Panc1 (cell line): ENCODE results near the gene CSMD2. TPM values are rescaled to one million over a fixed set of nuclear protein-coding genes. Genes with fewer than 3 reads are reported as not detected.

ENCODE experiments used
- ATAC-seq: fragments of 200-7000 bp; cut with Tn5 transposase; 2 replicates; pipeline ENCODE4 v1.9.1; 2020; ENCODE audit warnings: mild to moderate bottlenecking, moderate library complexity
- BruUV-seq: library from RNA; stranded (reverse); fragments of 400-500 nt; replicated peaks from 2 replicates; lab custom pipeline; 2021; lab: Mats Ljungman, UMichigan
- CTCF ChIA-PET: fragments of 300-600 bp; sonication (Branson Sonifier 250); formaldehyde crosslinking; loops from one replicate; lab custom pipeline; 2022; ENCODE audit warnings: antibody characterized with exemption; lab: Charles Lee
- POLR2A ChIA-PET: fragments of 300-600 bp; sonication (Branson Sonifier 250); formaldehyde crosslinking; loops from one replicate; lab custom pipeline; 2022; ENCODE audit warnings: antibody characterized with exemption; lab: Charles Lee
- DNase-seq: peaks from one replicate; pipeline ENCODE4 v3.0.0-alpha.2; 2010; ENCODE audit warnings: low read depth, low spot score
- H3K27ac ChIP-seq: 2 replicates; pipeline ENCODE4 v1.5.1; 2011; ENCODE audit warnings: mild to moderate bottlenecking, low read length, inconsistent platforms
- H3K27me3 ChIP-seq: fragments of 200-500 bp; sonication (Bioruptor generic); 2 replicates; pipeline ENCODE4 v1.6.0; 2014; ENCODE audit warnings: low read length, inconsistent platforms; ENCODE audit not compliant: control insufficient read depth, insufficient read depth
- H3K36me3 ChIP-seq: fragments of 200-500 bp; sonication (Bioruptor generic); 2 replicates; pipeline ENCODE4 v1.5.1; 2014; ENCODE audit warnings: inconsistent platforms, mild to moderate bottlenecking, low read length, moderate library complexity; ENCODE audit not compliant: control insufficient read depth, insufficient read depth
- H3K4me1 ChIP-seq: 2 replicates; pipeline ENCODE4 v1.5.1; 2011; ENCODE audit warnings: inconsistent platforms, mild to moderate bottlenecking, low read length, moderate library complexity; ENCODE audit not compliant: control insufficient read depth, insufficient read depth
- H3K4me3 ChIP-seq, 2 experiments: 2 replicates each; pipeline ENCODE4 v1.5.1; 2011 to 2012; ENCODE audit warnings: low read depth in 2 of 2, low read length in 2 of 2, mild to moderate bottlenecking in 2 of 2, inconsistent platforms in 1 of 2, moderate library complexity in 1 of 2
- H3K9me3 ChIP-seq: fragments of 200-500 bp; sonication (Bioruptor generic); 2 replicates; pipeline ENCODE4 v1.5.1; 2014; ENCODE audit warnings: low read depth, mild to moderate bottlenecking, inconsistent platforms, low read length, moderate library complexity; ENCODE audit not compliant: control insufficient read depth, insufficient read depth
- CTCF ChIP-seq: fragments of 450-650 bp; IDR thresholded peaks from 2 replicates; pipeline ENCODE4 v1.5.1; 2017; ENCODE audit warnings: mild to moderate bottlenecking
- POLR2AphosphoS5 ChIP-seq: IDR thresholded peaks from 2 replicates; pipeline ENCODE4 v1.6.1; 2012; ENCODE audit warnings: mild to moderate bottlenecking, low read depth, low read length, moderate library complexity
- REST ChIP-seq, 2 experiments: IDR thresholded peaks; 2 replicates each; pipeline ENCODE4 v1.6.1; 2011 to 2012; ENCODE audit warnings: low read depth in 2 of 2, control low read depth in 1 of 2, low read length in 1 of 2, mild to moderate bottlenecking in 1 of 2, moderate library complexity in 1 of 2; ENCODE audit not compliant: insufficient read depth in 1 of 2
- SIN3A ChIP-seq: IDR thresholded peaks from 2 replicates; pipeline ENCODE4 v1.6.1; 2012; ENCODE audit warnings: low read depth, mild to moderate bottlenecking, low read length, moderate library complexity, borderline replicate concordance; ENCODE audit not compliant: insufficient read depth
- TCF7L2 ChIP-seq: IDR thresholded peaks from 2 replicates; pipeline ENCODE4 v1.6.1; 2011; ENCODE audit warnings: mild to moderate bottlenecking, low read depth, low read length, inconsistent platforms
- in situ Hi-C: cut with HindIII; loops from 2 replicates; pipeline ENCODE4 v1.10.0; 2016; ENCODE audit warnings: low sequenced_read_pairs, low pct_unique_long_range_greater_than_20kb
- intact Hi-C: fragments of 100-400 bp; cut with micrococcal nuclease; formaldehyde crosslinking; loops from one replicate; pipeline ENCODE4 v1.10.0; 2022; ENCODE audit not compliant: unreplicated experiment
- total RNA-seq: library from RNA; stranded (reverse); gene quantifications from one replicate; pipeline ENCODE4 v1.2.1, GENCODE V29; 2021; ENCODE audit not compliant: unreplicated experiment

Gene CSMD2
- total RNA-seq, 1 experiment from 2014 or later = not detected

DNA sequence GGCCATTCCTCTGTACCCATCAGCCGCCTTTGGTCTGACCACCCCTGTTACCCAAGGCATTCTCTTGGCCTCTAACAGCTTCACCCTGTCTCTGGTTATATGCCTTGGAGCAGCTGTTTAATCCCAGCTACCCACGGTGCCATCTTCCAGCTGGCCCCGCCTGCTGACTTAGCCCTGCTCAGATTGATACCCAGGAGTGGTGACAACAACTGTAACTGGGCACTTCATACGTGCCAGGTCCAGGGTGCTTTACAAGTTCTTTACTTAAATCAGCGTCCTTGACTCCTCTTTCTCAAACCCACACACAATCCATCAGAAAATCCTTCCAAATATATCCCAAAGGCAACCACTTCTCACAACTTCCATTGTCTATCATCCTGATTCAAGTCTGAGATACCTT lies 338.3 kb downstream of the CSMD2 start:
- ChIA-PET CTCF (no interaction called here), POLR2A (no interaction called here)
- intact Hi-C loops = no loop called here

GRCh38 chr1:33826311-33826710 lies 338.7 kb downstream of the CSMD2 start:
- BruUV-seq = no TSS peak
- no peak overlapping the region for H3K4me3 ChIP-seq
- H3K27ac ChIP-seq = no peak overlapping the region
- H3K36me3 ChIP-seq = no peaks in the 10 kb centered on the region
- TF ChIP-seq SIN3A = no peak
- no peak for TF ChIP-seq POLR2AphosphoS5
- TF ChIP-seq TCF7L2 = no peak
- TF ChIP-seq CTCF = no peak
- TF ChIP-seq REST (IDR thresholded peaks at IDR 0.05; ENCODE audit: insufficient read depth in 1 of 2, low read depth in 2 of 2, low read length in 1 of 2) = no peak
- no peaks in the 10 kb centered on the region for H3K4me1 ChIP-seq
- H3K27me3 ChIP-seq = peaks cover 2% of the 10 kb centered on the region; the same call in 1 of the 2 replicates
- ChIA-PET CTCF (no interaction called here), POLR2A (no interaction called here)
- in situ Hi-C loops = no loop called here
- H3K9me3 ChIP-seq = no peaks in the 10 kb centered on the region
- no peak for ATAC-seq
- DNase-seq = no peak
- intact Hi-C loops = no loop called here

More for the DNA sequence above, 338.3 kb downstream of the CSMD2 start:
- in situ Hi-C loops = no loop called here
- Histone ChIP-seq H3K27ac (no peak overlapping the region), H3K27me3 (peaks cover 2% of the 10 kb centered on the region; the same call in 1 of the 2 replicates), H3K9me3 (no peaks in the 10 kb centered on the region), H3K4me1 (no peaks in the 10 kb centered on the region), H3K36me3 (no peaks in the 10 kb centered on the region), H3K4me3 (no peak overlapping the region)
- DNase-seq (no peak), ATAC-seq (no peak)
- no peak for TF ChIP-seq SIN3A
- no peak for TF ChIP-seq TCF7L2
- TF ChIP-seq REST (IDR thresholded peaks at IDR 0.05; ENCODE audit: insufficient read depth in 1 of 2, low read depth in 2 of 2, low read length in 1 of 2) = no peak
- TF ChIP-seq POLR2AphosphoS5 = no peak
- TF ChIP-seq CTCF = no peak
- no TSS peak for BruUV-seq
